HG02763 (cell line): ENCODE data around the gene LMOD2.

Experiments used
- ATAC-seq: cut with Tn5 transposase; IDR thresholded peaks from one replicate; pipeline ENCODE4 v1.9.1; 2021; ENCODE audit warnings: mild to moderate bottlenecking, moderate library complexity; ENCODE audit not compliant: unreplicated experiment

LMOD2 gene

GRCh38 chr7:123639631-123640030 lies 16.0 kb upstream of the LMOD2 start:
- ATAC-seq = no peak

DNA sequence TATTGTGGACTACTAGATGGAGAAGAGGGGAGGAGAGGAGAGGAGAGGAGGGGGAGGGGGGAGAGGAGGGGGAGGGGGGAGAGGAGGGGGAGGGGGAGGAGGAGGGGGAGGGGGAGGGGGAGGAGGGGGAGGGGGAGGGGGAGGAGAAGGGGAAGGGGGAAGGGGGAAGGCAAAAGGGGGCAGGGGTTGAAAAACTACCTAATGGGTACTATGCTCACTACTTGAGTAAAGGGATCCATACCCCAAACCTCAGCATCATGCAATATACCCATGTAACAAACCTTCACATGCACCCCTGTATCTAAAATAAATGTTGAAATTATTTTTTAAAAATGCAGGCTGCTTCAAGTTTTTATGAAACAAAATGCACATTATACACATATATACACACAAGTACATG lies 15.1 kb upstream of the LMOD2 start:
- ATAC-seq = no peak

- no peak for ATAC-seq
These were observed 13.8 kb upstream of the LMOD2 start for GRCh38 chr7:123641901-123642300.

- no peak for ATAC-seq
These were observed 11.9 kb upstream of the LMOD2 start for GRCh38 chr7:123643495-123644441.

DNA sequence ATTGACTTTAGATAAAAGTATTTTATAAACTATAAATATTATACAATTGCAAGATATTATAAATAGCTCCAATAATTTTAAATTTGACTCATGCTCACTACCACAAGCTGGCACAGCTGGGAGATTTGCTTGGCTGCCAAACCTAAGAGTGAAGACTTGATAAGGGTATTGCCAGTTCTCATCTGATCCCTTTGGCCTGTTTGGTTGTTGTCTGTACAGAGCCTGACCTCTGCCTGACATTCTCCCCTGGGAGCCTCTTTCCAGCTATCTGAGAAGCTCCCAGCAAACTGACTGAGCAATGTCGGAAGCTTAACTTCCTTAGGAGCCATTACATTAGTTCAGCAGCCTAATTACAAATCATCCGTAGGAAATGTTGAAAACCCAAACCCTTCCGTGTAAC lies 10.2 kb upstream of the LMOD2 start:
- no peak for ATAC-seq

DNA sequence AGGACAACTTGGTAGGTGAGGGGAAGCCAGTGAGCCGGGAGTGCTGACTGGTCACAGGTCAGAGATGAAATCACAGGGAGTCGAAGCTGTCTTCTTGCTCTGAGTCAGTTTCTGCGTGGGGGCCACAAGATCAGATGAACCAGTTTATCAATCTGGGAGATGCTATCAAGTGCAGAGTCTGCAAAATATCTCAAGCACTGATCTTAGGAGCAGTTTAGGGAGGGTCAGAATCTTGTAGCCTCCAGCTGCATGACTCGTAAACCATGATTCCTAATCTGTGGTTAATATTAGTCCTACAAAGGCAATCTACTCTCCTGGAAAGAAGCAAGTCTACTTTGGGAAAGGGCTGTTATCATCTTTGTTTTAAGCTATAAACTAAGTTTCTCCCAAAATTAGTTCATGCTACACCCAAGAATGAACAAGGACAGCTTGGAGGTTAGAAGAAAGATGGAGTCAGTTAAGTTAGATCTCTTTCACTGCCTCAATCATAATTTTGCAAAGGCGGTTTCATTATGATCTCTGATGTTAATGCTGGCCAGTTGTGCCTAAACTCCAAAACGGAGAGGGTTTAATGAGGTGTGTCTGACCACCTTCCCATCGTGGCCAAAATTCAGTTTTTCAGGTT lies 8.4 kb upstream of the LMOD2 start:
- ATAC-seq = no peak

DNA sequence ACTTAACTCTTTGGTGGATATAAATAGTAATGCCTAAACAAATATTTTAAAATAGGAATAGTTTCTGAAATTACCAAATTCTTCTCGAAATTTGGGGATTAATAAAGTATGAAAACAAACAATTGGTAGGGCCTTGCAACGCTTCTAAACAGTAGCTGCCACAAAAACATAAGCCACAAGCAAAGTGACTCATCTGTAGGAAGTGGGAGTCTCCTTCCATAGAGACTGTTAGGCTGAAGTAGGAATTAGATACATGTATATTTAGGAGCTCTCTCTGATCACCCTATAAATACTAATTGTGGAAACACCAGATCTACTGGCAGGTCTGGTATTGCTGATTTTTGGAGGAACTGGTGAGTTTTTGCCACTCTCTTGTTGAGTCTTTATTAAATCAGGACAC lies 5.7 kb upstream of the LMOD2 start:
- no peak for ATAC-seq

DNA sequence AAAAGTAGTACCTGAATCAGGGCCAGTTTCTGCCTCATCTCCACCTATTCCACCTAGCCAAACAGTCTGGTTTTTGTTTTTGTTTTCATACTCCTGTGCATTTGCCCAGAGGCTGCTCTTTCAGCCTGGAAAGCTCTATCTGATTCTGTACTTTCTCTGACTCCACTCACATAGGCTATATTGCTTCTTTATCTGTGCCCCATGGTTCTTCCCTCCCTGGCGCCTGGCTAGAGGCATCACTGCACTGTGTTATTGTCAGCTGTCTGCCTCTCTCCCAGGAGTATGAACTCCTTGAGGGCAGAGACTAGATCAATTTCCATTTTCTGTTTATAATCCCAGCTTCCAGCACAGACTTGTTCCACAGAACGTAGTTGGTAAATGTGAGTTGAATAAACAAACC lies 5.1 kb upstream of the LMOD2 start:
- ATAC-seq = no peak

DNA sequence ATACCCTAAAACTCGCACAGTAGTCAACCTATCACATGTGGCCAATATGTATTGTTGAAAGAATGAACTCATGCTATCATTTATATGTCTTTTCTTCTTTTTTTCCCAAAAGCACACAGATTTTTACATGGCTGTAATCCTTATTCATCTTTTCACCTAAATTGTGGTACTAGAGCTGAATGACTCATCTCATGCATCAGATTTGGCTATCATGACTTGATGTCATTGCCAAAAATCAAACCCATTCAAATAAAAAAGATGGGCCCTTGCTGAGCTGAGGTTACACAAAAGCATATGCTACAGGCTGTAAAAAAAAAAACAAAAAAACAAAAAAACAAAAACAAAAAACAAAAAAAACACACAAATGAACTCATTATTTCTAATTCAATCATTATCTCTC lies 3.3 kb upstream of the LMOD2 start:
- ATAC-seq = no peak

GRCh38 chr7:123653162-123653561 lies 2.5 kb upstream of the LMOD2 start:
- ATAC-seq = no peak

DNA sequence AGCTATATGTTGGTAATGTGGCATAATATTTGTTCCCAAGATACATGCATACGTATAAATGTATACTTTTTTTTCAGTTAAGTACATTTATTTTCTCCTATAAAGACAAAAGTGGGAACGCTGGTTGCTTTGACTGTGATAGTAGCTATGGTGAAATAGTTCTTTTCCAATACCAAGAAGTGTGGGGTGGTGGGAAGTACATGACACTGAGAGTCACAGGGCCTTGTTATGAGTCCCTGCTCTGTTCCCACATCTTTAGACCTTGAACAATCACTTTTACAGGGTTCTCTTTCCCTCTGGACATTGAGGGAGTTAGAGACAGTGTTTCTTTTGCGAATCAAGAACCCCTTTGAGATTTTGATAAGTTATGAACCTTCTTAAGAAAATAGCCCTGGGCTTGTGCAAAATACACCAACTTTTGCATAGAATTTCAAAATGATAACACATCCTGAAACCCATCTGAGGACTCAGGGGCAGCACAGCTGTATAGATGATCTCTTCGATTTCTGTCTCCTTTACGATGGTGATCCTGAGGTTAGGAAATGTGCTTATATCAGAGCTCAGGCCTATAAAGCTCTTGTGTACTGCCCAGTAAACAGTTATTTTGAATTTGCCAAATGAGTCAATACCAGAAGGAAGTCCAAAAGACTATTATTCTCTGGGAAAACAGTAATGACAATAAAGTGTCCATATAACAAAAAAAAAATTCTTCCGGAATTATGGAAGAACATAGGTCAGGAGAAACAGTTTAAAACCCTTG lies 1.1 kb downstream of the LMOD2 start:
- no peak for ATAC-seq

DNA sequence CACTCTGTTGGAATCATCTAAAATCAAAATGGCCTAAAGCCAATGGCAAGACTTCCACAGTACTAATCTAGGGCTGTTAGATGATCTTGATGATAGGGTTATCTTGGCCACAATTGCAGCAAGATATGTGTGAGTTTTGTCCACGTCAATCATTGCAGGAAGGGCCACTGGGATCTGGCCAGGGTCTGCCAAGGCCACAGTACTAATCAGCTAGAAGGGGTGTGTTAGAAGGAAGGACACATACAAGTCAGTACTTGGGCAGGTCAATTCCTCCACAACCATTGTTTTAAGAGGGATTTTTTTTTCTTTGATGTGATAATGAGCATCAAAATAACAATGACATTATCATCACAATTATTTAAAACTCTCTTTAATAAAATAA lies 1.6 kb downstream of the LMOD2 start:
- no peak for ATAC-seq

DNA sequence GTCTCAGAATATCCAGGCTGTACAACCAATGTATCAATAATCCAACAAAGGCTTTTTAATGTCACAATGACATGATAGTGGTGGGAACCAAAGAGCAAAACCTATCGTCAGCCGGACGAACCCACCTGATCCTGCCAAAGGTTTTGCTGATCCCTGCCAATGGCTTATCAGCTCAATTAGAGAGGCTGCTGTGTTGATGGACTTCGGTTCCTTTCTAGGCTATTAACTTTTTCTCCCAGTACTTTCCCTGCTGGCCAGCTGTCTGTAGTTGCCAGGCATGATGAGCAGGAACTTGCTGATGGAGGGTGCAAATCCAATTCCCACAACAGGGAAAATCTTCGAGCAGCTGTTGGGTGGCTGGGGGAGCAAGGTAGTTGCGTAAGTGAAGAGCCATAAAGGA lies 2.4 kb downstream of the LMOD2 start:
- ATAC-seq = no peak

DNA sequence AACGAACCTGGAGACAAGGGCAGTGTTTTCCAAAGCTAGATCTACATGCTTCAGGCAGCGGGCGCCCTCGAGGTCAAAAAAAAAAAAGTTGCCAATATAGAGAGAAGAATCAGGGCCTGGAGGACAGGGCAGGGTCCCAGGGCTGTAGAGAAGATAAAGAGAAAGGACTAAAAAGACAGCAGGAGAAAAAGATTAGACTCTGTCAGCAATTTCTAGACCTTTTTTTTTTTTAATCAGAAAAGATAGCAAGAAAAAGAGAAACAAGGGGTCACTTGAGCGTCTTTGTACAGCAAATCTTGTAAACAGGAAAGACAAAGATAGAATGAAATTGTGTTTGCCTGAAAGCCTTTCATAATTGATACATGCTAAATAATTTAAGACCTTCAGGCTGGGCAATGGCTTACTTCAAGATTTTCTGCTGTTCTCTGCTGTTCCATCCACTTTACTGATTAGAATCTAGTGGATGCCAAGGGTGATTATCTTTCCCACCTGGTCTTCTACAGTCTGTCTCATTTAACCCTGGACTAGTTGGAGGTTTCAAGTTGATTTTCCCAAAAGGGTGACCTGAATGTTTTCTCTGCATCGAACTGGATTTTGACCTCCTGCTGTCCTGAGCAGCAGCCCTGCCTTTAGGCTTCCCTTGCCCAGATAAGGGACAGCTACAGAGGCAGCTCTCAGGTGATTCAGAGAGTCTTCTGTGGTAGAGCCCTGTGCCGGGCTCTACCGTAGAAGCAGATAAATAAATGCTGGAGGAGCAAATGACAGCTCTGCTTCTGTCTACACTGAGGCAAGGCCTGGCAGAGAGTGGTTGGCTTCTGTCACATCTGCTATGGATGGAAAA lies 5.1 kb downstream of the LMOD2 start:
- no peak for ATAC-seq

- ATAC-seq = no peak
These were observed 6.1 kb downstream of the LMOD2 start for GRCh38 chr7:123661765-123662164.

DNA sequence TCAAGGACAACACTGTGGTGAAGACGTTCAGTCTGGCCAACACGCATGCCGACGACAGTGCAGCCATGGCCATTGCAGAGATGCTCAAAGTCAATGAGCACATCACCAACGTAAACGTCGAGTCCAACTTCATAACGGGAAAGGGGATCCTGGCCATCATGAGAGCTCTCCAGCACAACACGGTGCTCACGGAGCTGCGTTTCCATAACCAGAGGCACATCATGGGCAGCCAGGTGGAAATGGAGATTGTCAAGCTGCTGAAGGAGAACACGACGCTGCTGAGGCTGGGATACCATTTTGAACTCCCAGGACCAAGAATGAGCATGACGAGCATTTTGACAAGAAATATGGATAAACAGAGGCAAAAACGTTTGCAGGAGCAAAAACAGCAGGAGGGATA lies 6.6 kb downstream of the LMOD2 start:
- ATAC-seq = no peak

DNA sequence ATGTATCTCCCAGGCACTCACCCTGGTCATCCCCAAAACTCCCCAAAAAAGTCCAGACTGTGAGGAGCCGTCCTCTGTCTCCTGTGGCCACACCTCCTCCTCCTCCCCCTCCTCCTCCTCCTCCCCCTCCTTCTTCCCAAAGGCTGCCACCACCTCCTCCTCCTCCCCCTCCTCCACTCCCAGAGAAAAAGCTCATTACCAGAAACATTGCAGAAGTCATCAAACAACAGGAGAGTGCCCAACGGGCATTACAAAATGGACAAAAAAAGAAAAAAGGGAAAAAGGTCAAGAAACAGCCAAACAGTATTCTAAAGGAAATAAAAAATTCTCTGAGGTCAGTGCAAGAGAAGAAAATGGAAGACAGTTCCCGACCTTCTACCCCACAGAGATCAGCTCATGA lies 7.1 kb downstream of the LMOD2 start:
- no peak for ATAC-seq

DNA sequence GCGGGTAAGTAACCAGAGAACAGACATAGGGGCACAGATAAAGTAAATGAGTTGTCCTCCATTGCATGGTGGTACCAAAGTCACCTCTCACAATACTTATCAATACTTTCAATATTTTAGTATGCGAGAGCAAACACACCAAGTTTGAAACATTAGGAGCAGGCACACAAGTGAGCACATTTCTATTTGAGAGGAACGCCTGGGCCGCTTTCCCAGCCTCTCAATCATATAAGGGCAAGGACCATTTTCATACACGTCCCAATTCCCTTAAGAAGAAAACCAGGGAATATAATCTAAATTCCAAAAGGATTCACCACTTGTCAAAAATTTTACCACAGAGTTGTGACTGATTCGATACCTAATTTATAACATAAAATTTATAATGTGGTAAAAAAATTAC lies 7.5 kb downstream of the LMOD2 start:
- no peak for ATAC-seq

- no peak for ATAC-seq
These were observed 9.5 kb downstream of the LMOD2 start for GRCh38 chr7:123665157-123665556.

DNA sequence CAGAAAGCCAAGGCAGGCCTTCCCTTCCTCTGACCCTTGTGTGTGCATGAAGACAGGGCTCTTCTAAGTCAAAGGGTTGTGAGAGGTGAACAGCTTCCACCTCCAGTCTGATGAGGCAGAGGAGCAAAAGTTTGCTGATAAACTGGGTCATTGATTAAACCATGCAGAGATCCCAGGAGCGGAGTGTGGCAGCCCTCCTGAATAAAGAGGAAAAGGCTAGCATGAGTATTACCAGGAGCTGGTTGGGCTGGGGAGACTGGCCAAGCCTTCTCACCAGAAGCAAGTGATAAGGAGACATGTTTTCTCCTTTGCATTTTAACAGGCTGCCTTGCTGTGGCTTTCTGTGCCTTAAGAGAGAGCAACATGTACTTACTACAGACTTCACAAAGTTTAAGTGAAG lies 10.2 kb downstream of the LMOD2 start:
- no peak for ATAC-seq

DNA sequence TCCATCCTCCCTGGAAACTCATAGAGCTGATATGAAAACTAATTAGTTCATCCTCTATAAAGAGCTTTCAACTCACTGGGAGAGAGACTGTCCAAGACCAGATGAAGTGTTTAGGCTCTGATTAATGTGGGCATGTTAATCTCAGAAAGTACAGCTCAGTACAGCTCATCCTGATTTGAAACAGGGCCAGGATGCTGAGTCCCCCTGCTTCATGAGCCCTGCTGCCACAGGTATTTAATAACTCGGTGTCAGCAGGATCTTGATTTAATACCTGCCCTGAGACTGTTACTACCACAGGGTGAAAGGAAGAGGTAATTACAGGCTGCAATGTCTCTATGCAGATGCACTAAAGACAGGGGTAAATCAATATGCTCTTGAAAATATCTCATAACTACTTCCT lies 10.8 kb downstream of the LMOD2 start:
- no peak for ATAC-seq
